IPS-15b (cell line): ENCODE data around the gene SIKE1.
A peak's percentile ranks its signal among the peaks of the same experiment; 100 is the strongest.
"Not testable (repeated sequence)": the region's sequence is repeated elsewhere in the genome, so short reads cannot be mapped to it uniquely, and the experiment has no call there.

ENCODE experiments used
- H3K27me3 ChIP-seq: one replicate; pipeline ENCODE4 v1.6.1; 2013; ENCODE audit warnings: low read length; ENCODE audit not compliant: control insufficient read depth, insufficient read depth
- H3K36me3 ChIP-seq: one replicate; pipeline ENCODE4 v1.6.1; 2013; ENCODE audit warnings: low read length; ENCODE audit not compliant: control insufficient read depth, insufficient read depth
- H3K4me1 ChIP-seq: one replicate; pipeline ENCODE4 v1.6.1; 2013; ENCODE audit warnings: mild to moderate bottlenecking, low read length; ENCODE audit not compliant: control insufficient read depth, insufficient read depth
- H3K4me3 ChIP-seq: one replicate; pipeline ENCODE4 v1.5.1; 2013; ENCODE audit warnings: low read depth, low read length
- H3K9ac ChIP-seq: one replicate; pipeline ENCODE4 v1.6.1; 2013; ENCODE audit warnings: low read depth, mild to moderate bottlenecking, low read length
- H3K9me3 ChIP-seq: one replicate; pipeline ENCODE4 v1.6.1; 2013; ENCODE audit warnings: mild to moderate bottlenecking, low read length; ENCODE audit not compliant: control insufficient read depth, insufficient read depth

SIKE1 gene

DNA sequence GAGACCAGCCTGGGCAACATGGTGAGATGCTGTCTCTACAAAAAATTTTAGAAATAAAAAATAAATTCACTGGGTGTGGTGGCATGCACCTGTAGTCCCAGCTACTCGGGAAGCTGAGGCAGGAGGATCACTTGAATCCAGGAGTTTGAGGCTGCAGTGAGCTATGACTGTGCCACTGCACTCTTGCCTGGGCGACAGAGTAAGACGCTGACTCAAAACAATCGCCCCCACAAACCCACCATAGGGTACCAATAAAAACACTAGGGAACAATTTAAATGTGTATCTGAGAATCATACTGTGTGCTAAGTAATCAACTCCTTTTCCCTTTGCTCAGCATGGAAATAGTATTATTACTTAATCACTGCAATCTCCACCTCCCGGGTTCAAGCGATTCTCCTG, 26.8 kb downstream of the SIKE1 start:
- peaks cover 24% of the 10 kb centered on the region for H3K4me1 ChIP-seq
- not testable (repeated sequence) for H3K36me3 ChIP-seq, H3K9ac ChIP-seq, H3K9me3 ChIP-seq, H3K27me3 ChIP-seq, H3K4me3 ChIP-seq

DNA sequence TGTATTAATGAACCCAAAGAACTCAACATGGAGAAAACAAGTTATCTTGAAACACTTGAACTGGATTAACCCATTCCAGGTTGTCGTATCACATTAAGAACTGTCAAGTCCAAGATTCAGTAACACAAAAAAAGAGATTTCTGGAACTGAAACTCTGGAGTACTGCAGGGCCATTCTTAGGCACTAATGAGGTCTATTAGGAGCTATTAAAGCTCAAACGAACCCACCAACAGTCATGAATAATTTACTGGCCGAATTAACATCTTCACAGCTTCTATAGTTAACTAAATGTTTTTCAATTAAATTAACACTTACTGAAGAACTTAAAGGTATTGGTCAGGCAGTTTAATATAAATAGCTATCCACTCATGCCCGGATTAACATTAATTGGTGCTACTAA, 27.3 kb downstream of the SIKE1 start:
- Histone ChIP-seq H3K36me3 (peaks cover 4% of the 10 kb centered on the region), H3K9ac (no peak overlapping the region), H3K4me1 (peaks cover 24% of the 10 kb centered on the region), H3K9me3 (no peaks in the 10 kb centered on the region), H3K4me3 (peak overlapping the region; percentile 22), H3K27me3 (no peaks in the 10 kb centered on the region)

- Histone ChIP-seq H3K9ac (no peak overlapping the region), H3K4me3 (no peak overlapping the region), H3K36me3 (peaks cover 4% of the 10 kb centered on the region), H3K27me3 (no peaks in the 10 kb centered on the region), H3K9me3 (no peaks in the 10 kb centered on the region), H3K4me1 (peaks cover 24% of the 10 kb centered on the region)
Measured at GRCh38 chr1:114750780-114751179, 29.7 kb downstream of the SIKE1 start.

DNA sequence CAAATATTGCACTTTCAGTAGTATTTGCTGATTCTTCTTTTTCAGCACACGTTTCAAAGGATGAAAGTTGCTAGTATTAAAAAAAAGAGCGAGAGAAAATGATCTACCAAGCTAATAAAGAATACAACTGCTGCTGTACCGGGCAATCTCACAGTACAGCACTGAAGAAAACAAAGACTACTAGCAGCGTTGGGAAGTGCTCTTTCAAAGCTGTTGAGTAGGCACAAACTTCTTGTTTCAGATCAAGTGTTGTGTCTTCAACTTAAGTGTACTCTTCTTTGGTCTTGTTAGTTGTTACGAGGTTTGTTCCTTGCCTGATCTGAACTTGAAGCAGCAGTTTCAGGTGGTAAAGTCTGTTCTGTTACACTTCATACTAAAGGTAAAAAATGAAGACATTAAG, 30.6 kb downstream of the SIKE1 start:
- H3K27me3 ChIP-seq, result no peaks in the 10 kb centered on the region
- no peaks in the 10 kb centered on the region for H3K9me3 ChIP-seq
- H3K9ac ChIP-seq, result no peak overlapping the region
- H3K36me3 ChIP-seq, result peaks cover 4% of the 10 kb centered on the region
- H3K4me3 ChIP-seq, result no peak overlapping the region
- H3K4me1 ChIP-seq, result peaks cover 20% of the 10 kb centered on the region

DNA sequence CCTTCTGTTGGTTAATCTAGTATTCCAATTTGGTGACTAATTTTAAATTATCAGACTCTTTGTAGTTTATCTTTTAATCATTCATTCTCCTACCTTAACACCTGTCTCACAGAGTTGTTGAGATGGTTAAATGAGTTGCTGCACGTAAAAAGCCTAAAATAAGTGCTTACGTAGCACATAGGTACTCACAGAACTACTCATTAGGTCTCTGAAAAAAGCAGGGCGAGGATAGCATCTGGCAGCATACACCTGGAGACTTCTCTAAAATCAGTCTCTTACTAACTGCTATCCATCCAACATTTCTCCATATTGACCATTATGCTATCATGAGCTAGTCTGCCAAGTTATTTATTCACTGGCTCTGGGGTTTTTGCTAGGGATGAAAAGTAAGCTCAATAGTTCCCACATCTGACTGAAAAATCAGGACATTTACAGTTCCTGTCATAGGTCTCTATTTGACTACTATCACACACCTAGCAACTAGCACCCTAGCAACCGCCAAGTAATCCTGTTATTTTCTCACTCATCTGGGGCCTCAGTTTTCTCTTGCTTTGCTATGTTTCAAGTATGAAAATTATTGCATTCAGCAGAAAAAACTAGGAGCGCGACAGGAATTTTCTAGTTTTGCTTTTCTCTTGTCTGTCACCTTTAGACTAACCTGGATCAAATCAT, 33.9 kb downstream of the SIKE1 start:
- Histone ChIP-seq H3K9me3 (no peaks in the 10 kb centered on the region), H3K9ac (no peak overlapping the region), H3K36me3 (peaks cover 4% of the 10 kb centered on the region), H3K27me3 (no peaks in the 10 kb centered on the region), H3K4me1 (peaks cover 2% of the 10 kb centered on the region), H3K4me3 (no peak overlapping the region)

DNA sequence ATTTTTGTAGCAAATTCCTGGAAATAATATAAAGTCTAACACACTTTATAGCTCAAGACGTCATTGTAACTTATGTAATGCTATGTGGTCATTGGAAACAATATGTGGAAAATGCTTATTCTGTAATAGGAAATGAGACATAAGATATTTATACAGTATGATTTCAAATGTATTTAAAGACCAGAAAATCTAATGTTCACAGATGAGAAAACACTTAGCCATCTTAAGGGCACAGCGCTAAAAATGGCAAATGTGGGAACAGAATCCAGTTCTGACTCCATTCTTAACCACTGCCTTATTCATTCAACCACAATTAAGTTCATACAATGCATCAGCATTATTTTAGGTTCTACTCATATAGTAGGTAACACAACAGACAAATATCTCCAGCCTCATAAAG, 35.2 kb downstream of the SIKE1 start:
- Histone ChIP-seq H3K27me3 (no peaks in the 10 kb centered on the region), H3K9ac (no peak overlapping the region)

DNA sequence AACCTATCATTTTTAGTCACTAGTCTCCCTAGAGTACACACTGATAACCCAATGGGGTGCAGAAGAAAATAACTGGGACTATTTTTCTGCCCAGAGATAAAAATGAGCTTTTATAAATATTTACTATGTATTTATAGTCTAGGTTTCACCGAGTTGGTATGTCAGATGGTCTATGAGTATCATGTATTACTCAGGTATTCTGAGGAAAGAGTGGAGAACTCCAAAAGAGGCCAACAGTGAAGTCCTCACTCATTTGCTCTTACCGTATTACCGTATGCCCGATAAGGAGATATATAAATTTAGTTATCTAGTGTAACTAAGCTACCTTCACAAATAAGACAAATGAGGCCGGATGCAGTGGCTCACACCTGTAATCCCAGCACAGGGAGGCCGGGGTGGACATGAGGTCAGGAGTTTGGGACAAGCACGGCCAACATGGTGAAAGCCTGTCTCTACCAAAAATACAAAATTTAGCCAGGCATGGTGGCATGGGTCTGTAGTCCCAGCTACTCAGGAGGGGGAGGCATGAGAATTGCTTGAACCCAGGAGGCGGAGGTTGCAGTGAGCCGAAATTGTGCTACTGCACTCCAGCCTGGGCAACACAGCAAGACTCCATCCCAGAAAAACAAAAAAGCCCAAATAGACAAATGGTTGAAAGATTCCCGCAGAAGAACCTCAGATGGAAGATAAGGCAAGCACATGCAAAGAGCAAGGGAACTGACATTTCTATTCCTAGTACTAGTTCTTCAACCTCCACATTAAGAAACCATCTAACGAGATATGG, 38.3 kb downstream of the SIKE1 start:
- Histone ChIP-seq H3K9ac (no peak overlapping the region), H3K9me3 (no peaks in the 10 kb centered on the region), H3K36me3 (no peaks in the 10 kb centered on the region), H3K27me3 (no peaks in the 10 kb centered on the region), H3K4me3 (no peak overlapping the region), H3K4me1 (no peaks in the 10 kb centered on the region)

More for the DNA sequence above, 35.2 kb downstream of the SIKE1 start:
- H3K36me3 ChIP-seq, result peaks cover 4% of the 10 kb centered on the region
- H3K4me3 ChIP-seq, result no peak overlapping the region
- no peaks in the 10 kb centered on the region for H3K4me1 ChIP-seq
- H3K9me3 ChIP-seq, result no peaks in the 10 kb centered on the region

GRCh38 chr1:114740331-114740730, 40.2 kb downstream of the SIKE1 start:
- H3K36me3 ChIP-seq, result peaks cover 10% of the 10 kb centered on the region

GRCh38 chr1:114737314-114737849, 43.1 kb downstream of the SIKE1 start:
- Histone ChIP-seq H3K4me1 (no peaks in the 10 kb centered on the region), H3K36me3 (peaks cover 29% of the 10 kb centered on the region), H3K4me3 (no peak overlapping the region), H3K9ac (no peak overlapping the region), H3K9me3 (no peaks in the 10 kb centered on the region), H3K27me3 (no peaks in the 10 kb centered on the region)

More at GRCh38 chr1:114740331-114740730, 40.2 kb downstream of the SIKE1 start:
- Histone ChIP-seq H3K4me3 (no peak overlapping the region), H3K4me1 (no peaks in the 10 kb centered on the region), H3K9me3 (no peaks in the 10 kb centered on the region), H3K27me3 (no peaks in the 10 kb centered on the region), H3K9ac (no peak overlapping the region)

DNA sequence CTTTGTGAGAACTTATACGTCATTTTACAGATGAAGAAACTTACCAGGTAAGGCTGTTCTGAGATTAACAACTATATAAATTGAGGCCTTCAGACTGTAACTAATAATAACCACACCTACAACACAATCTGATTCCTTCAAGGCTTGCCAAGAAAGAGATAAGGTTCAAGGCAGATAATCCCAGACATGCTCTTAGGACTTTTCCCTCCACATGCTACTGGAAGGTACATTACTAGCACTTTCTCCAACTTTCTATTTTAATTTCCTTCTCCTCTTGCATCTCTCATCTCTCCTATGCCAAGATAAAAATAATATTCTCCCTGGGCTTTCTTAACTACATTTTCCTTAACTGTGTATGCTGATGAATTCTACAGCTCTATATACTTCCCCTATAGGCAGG, 45.0 kb downstream of the SIKE1 start:
- H3K9ac ChIP-seq, result no peak overlapping the region
- no peaks in the 10 kb centered on the region for H3K27me3 ChIP-seq
- peaks cover 30% of the 10 kb centered on the region for H3K36me3 ChIP-seq
- no peaks in the 10 kb centered on the region for H3K9me3 ChIP-seq
- H3K4me1 ChIP-seq, result no peaks in the 10 kb centered on the region
- H3K4me3 ChIP-seq, result no peak overlapping the region

DNA sequence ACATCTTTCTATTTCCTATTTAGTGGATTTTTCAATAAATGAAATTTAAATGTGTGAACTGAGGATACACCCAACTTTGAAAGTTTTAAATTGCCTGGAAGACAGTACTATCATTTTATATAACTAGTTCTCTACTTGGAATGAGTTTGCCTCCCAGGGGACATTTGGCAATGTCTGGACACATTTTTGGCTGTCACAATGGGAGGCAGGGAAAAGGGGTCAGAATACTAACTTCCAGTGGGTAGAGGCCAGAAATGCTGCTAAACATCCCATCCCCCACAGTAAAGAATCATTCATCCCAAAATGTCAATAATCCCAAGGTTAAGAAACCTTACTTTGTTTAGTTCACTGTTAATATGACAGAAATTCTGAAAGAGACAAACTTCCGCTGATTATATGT, 50.7 kb downstream of the SIKE1 start:
- no peak overlapping the region for H3K4me3 ChIP-seq
- H3K36me3 ChIP-seq, result peaks cover 42% of the 10 kb centered on the region
- H3K9me3 ChIP-seq, result no peaks in the 10 kb centered on the region
- H3K9ac ChIP-seq, result no peak overlapping the region
- no peaks in the 10 kb centered on the region for H3K27me3 ChIP-seq
- no peaks in the 10 kb centered on the region for H3K4me1 ChIP-seq

DNA sequence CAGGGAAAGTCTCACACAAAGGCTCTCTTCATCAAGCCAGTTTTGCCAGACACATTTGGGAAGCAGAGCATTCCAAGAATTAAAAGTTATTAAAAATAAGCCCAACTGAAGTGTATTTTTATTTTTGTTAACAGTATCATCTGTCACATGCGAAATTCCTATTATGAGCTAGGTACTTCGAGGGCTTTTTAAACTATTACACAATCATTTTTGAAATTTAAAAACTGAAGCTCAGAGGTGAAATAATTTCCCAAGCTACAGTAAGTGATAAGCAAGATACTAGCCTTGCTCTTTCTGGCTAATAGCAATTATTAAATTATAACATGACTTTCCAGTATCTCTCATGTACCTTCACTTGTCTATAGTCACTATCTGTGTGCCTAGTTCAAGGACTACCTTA, 51.9 kb downstream of the SIKE1 start:
- no peaks in the 10 kb centered on the region for H3K4me1 ChIP-seq
- H3K36me3 ChIP-seq, result peaks cover 45% of the 10 kb centered on the region
- no peaks in the 10 kb centered on the region for H3K9me3 ChIP-seq
- H3K9ac ChIP-seq, result no peak overlapping the region
- H3K27me3 ChIP-seq, result no peaks in the 10 kb centered on the region
- H3K4me3 ChIP-seq, result no peak overlapping the region
